ENCODE results near the gene NCKAP5.

Gene NCKAP5

GRCh38 chr2:133374781-133375180 is 193.5 kb downstream of the NCKAP5 start:
- no peak for DNase-seq

GRCh38 chr2:133371286-133371685 is 197.0 kb downstream of the NCKAP5 start:
- no peak for DNase-seq

- DNase-seq = no peak
These were observed 198.2 kb downstream of the NCKAP5 start for GRCh38 chr2:133369901-133370658.

DNA sequence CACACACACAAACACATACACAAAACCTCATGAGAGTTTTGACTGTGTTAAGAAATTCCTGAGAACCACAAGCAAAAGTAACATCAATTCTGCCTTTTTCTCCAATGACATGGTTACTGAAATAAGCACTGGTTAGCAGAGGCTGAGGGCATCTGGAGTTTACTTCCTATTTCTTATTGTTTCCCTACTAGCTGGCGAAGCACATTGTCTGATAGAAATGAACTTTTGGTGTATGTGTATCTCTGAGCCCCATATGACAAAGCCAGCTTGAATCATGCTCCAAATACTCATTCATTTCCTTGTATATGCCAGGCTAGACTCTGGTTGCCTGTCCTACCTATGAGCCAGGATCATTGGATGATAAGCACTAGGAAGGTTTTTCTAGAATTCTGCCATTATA is 203.1 kb downstream of the NCKAP5 start:
- DNase-seq = no peak

DNA sequence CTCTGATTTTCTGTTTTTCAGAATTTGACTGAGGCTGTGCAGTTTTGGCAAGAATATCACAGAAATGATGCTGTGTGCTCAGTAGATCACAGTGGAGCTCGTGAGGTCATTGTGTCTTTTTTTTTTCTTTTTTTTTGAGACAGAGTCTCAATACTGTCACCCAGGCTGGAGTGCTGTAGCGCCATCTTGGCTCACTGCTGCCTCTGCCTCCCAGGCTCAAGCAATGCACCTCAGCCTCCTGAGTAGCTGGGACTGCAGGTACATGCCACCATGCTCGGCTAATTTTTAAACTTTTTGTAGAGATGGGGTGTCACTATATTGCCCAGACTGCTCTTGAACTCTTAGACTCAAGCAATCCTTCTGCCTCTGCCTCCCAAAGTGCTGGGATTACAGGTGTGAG is 203.6 kb downstream of the NCKAP5 start:
- no peak for DNase-seq

DNA sequence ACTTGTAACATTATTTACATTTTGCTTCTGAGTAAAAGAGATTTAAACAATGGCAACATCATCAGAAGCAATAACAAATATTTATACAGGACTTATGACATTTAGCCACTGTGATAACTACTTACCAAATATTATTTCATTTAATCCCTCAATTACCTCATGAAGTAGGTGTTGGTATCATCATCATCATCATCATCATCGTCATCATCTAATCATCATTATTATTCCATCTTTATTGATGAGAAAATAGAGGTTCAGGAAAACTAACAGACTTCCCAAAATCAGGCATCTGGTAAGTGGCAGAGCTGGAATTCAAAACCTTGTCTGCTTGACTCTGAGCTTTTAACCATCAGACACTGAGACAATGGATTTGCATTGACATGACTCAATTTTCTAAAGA is 204.4 kb downstream of the NCKAP5 start:
- no peak for DNase-seq

- DNase-seq = no peak
These were observed 206.2 kb downstream of the NCKAP5 start for GRCh38 chr2:133362061-133362476.

DNA sequence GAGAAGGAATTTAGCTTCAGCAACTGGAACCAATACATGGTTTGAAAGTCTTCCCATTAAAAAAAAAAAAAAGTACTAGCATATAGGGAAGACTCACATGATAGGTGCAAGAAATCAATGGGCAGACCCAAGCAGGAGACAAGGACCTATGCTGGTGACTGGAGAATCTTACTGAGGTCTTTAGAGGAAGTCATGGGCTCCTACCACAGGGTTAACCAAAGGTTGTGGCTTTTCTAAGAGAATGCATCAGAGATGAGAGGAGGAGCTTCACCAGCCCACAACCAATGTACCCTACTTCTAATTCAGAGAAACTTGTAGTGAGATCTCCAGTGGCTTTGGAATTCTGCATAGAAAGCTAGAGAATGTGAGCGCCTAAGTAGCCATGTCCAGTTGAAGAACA is 207.4 kb downstream of the NCKAP5 start:
- no peak for DNase-seq

DNA sequence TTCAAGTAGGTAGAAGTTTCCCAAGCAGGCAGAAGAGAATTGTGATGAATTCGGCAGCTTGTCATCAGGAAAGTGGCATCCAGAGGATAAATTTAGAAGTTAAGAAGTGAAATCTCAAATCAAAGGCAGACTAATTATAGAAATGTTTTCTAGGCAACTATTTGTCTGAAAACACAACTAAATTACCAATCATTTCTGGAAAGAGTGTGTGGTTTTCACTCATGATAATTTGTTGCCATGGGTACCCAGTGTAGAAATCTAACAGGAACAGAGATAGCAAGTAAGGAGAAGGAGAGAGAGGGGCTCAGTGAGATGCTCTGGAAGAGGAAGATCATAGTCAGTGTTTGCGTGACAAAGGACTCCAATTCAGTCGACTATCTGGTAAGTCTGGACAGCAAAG is 208.1 kb downstream of the NCKAP5 start:
- no peak for DNase-seq

- DNase-seq = no peak
These were observed 215.5 kb downstream of the NCKAP5 start for GRCh38 chr2:133352719-133353118.

DNA sequence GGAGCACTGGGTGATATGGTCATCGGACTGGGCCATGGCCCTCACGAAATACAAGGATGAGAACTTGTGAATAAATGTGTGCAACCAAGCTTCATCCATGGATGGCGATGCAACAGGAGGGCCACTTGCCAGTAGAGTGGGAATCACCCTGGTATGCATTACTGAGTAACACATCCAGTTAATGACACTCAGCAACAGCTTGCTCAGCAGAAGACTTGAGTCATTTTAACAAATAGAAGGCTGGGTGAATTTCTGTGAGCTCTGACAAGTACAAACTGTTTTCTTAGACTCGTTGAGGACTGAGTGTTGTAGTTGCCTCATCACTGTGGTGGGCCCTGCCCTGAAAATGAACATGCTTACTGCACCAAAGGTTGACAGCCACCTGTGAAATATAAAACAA is 221.6 kb downstream of the NCKAP5 start:
- no peak for DNase-seq

DNA sequence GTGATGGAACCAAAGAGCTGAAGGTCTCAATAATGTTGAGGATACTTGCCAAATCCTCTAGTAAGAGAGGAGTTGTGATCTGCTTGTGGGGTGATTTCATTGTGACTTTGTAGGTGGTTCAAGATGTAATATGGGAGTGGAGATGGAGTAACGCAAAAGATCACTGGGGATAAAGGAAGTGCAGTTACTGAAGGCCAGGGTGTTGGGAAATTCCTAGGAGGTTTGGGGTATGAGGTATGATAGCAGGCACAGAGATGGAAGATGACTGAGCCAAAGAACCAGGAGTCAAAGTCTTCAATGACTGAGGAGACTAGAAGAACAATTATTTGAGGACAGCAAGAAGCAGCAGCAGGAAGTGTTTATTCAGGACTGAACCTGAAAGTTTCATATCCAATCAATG is 222.6 kb downstream of the NCKAP5 start:
- no peak for DNase-seq

- DNase-seq = no peak
These were observed 223.4 kb downstream of the NCKAP5 start for GRCh38 chr2:133344849-133345248.

DNA sequence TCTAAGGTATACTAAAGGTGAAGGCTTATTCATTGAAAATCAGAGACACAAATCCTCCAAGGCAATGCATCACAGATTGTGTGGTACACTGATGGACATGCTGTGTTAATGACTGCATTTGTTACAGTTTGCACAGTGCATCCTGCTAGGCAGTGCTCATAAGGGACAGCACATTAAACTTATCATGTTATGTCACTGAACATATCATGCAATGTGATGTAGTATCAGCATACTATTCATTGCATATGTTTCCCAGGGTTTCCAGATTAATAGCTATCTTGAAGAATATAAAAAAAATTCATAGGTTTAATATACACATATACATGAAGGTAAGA is 225.3 kb downstream of the NCKAP5 start:
- no peak for DNase-seq

DNA sequence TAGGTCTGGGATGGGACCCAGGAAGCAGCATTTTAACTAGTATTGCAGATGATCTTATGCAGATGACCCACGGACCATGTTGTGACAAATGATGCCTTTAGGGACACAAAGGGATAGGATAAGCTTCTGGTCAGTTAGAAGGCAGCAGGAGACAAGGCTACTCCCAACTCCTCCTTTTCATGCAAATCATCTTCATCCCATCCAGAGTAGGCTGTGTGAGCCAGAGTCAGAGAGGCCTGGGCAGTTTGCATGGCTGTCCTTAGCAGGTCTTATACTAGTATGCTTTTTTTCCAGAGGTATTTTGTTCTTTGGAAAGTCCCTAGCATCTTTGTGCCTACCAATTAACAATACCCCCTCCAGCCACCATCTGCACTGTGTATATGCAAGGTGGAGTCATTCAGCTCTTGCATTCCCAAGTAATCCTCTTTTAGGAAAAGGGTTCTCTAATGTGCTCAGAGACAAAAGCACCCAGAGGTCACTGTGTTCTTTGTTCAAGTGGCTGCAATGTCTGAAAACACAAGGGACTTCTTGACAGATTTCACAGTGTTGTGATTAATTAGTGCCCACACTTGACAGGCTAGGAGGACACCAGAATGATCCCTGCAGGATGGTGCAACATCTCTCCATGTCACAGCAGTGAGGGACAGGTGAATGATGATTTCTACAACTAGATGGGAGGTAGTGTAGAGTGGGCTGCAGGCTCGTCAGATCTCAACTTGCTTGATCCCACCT is 225.8 kb downstream of the NCKAP5 start:
- DNase-seq = no peak

DNA sequence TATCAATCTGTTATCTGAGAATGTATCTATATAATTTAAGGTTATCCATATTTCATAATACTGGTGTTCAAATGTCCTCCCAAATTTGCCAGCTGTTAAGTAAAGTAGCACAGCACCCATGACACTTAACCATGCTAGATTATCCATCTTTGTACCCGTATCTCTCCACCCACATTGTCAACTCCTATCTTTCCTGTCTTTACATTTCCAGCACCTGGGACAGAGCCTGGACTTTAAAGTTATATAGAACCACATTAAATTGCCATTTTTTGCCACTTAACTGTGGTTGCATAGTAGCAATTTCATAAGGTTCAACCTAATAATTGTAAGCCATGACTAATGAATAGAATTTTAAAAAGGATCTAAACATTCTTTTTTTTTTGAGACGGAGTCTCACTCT is 226.7 kb downstream of the NCKAP5 start:
- DNase-seq = no peak

DNA sequence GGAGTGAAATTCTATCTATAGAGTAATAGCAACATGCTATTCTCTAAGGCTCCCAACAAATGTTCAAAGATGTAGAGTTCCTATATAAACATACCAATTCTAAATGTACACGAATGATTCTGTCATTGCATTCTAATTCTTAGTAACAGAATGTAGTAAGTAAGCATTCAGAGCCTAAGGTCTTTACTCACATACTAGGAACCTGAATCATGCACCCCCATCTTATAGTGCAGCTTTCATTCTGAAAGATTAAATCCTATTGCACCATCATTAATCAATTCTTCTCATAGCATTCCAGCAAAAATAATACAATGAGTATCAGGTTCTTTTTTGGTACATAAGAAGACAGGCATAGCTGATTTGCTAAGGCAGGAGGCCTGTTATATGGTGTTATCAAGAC is 230.0 kb downstream of the NCKAP5 start:
- DNase-seq = no peak

DNA sequence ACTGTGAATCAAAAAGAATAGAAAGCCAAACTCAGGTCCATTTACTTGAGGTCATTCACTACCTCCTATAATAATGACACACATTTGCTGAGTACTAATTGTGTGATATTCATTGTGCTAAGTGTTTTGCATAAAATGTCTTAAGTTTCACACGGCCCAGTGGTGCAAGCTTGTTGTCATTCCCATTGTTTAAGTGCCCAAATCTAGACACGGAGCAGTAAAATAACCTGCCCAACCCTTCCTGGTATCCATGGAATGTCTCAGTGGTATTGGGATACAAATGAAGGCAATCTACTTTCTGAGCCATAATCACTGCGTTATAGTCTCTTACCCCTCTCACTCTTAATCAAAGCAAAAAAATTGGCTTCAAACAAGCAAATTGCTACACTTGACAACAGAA is 233.3 kb downstream of the NCKAP5 start:
- DNase-seq = no peak

- no peak for DNase-seq
These were observed 235.1 kb downstream of the NCKAP5 start for GRCh38 chr2:133333181-133333580.

DNA sequence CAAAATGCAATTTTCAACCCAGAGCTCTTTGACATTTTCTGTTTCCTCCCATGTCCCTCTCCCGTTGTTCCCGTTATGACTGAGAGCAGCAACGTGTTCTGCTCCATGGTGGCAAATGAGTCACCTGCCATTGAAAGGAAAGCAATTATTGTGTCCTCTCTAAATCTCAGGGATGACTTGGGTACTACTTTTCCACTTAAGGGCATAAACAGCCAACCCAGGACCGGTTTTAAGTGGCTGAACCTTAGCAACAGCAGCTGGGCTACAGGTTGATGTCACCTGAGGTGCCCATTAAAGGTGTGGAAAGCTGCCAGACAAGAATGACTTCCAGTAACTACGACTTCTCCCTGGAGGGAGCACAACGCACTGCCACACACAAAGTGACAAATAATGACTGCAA is 236.8 kb downstream of the NCKAP5 start:
- peak; percentile 70 for DNase-seq

GRCh38 chr2:133326652-133327397 is 241.4 kb downstream of the NCKAP5 start:
- DNase-seq = peak; percentile 59

DNA sequence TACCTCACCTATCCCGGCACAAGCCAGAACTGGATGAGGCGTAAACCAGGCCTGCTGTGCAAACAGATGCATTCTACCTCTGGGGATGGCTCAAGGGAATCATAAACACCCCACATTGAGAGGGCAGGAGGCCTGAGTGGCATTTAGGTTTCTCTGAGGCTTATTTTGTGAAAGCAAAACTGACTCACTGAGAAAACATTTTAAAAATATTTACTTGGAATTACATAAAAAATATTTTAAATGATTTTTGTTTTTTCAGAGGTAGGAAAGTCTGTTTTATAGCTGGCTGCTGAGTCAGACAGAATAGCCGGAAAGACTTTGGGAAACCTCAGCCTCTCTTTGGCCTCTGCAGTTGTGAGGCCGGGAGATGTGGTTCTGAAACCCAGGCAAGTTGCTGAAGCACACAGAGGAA is 244.1 kb downstream of the NCKAP5 start:
- DNase-seq = peak; percentile 18

DNA sequence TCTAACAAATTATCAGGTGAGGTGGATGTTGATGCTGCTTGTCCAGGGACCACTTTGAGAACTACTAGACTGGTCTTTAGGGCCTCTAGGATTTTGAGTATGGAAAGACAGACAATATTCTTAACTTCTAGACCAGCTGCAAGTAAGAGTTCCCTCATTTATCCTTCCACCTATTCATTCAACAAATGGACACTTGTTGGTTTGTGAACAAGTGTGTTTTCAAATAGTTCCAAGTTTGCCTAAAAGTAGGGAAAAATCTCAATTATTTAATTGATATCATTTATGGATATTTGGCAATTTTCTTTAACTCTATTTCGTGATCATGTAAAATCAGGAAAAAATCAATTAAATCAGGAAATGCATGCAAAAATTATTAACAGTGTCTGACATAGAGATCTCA is 245.4 kb downstream of the NCKAP5 start:
- DNase-seq = no peak

- DNase-seq = no peak
These were observed 251.1 kb downstream of the NCKAP5 start for GRCh38 chr2:133317178-133317577.
